PC-9 (cell line): ENCODE results near the gene FERMT2. TPM values are rescaled to one million over a fixed set of nuclear protein-coding genes. Genes with fewer than 3 reads are reported as not detected.
"Not testable (repeated sequence)": the region's sequence is repeated elsewhere in the genome, so short reads cannot be mapped to it uniquely, and the experiment has no call there.

Source experiments
- BruUV-seq: library from RNA; stranded (reverse); fragments of 400-500 nt; replicated peaks from 2 replicates; lab custom pipeline; 2021; lab: Mats Ljungman, UMichigan
- CTCF ChIA-PET: fragments of 300-600 bp; sonication (Branson Sonifier 250); formaldehyde crosslinking; loops from one replicate; lab custom pipeline; 2022; ENCODE audit warnings: antibody characterized with exemption; lab: Charles Lee
- POLR2A ChIA-PET: fragments of 300-600 bp; sonication (Branson Sonifier 250); formaldehyde crosslinking; loops from one replicate; lab custom pipeline; 2022; ENCODE audit warnings: antibody characterized with exemption; ENCODE audit not compliant: unreplicated experiment; lab: Charles Lee
- DNase-seq, 2 experiments: peaks; one replicate each; pipeline versions ENCODE4 v3.0.0 to v3.0.0-alpha.2; 2015 to 2022; ENCODE audit warnings: mixed read lengths in 1 of 2
- H2AFZ ChIP-seq: fragments of 200-600 bp; sonication (generic); 2 replicates; pipeline ENCODE4 v1.8.1; 2017; ENCODE audit warnings: antibody characterized with exemption
- H3F3A ChIP-seq: fragments of 200-600 bp; sonication (generic); 2 replicates; pipeline ENCODE4 v1.8.1; 2017; ENCODE audit warnings: antibody characterized with exemption, mild to moderate bottlenecking, low read depth; ENCODE audit not compliant: insufficient read depth
- H3K27ac ChIP-seq: fragments of 200-600 bp; sonication (generic); 2 replicates; pipeline ENCODE4 v1.6.1; 2016; ENCODE audit warnings: mixed run types
- H3K27me3 ChIP-seq: fragments of 200-600 bp; sonication (generic); 2 replicates; pipeline ENCODE4 v1.6.1; 2016; ENCODE audit warnings: low read depth, mixed run types; ENCODE audit not compliant: insufficient read depth
- H3K36me3 ChIP-seq: fragments of 200-600 bp; sonication (generic); 2 replicates; pipeline ENCODE4 v1.6.1; 2016; ENCODE audit warnings: low read depth, mixed run types
- H3K4me1 ChIP-seq: fragments of 200-600 bp; sonication (generic); replicated peaks from 2 replicates; pipeline ENCODE4 v1.6.1; 2016; ENCODE audit warnings: mixed run types; ENCODE audit not compliant: insufficient read depth
- H3K4me2 ChIP-seq: fragments of 200-600 bp; sonication (generic); 2 replicates; pipeline ENCODE4 v1.6.1; 2017; ENCODE audit warnings: mixed run types
- H3K4me3 ChIP-seq: fragments of 200-600 bp; sonication (generic); 2 replicates; pipeline ENCODE4 v1.6.1; 2016; ENCODE audit warnings: mixed run types
- H3K79me2 ChIP-seq: fragments of 200-600 bp; sonication (generic); 2 replicates; pipeline ENCODE4 v1.6.1; 2017; ENCODE audit warnings: low read depth, mixed run types
- H3K9me2 ChIP-seq: fragments of 200-600 bp; sonication (generic); 2 replicates; pipeline ENCODE4 v1.8.1; 2017; ENCODE audit warnings: mild to moderate bottlenecking; ENCODE audit not compliant: insufficient read depth
- H3K9me3 ChIP-seq: fragments of 200-600 bp; sonication (generic); 2 replicates; pipeline ENCODE4 v1.8.1; 2016; ENCODE audit warnings: low read depth; ENCODE audit not compliant: insufficient read depth
- H4K20me1 ChIP-seq: fragments of 200-600 bp; sonication (generic); 2 replicates; pipeline ENCODE4 v1.8.1; 2017; ENCODE audit not compliant: insufficient read depth
- CTCF ChIP-seq: fragments of 200-600 bp; sonication (generic); conservative IDR thresholded peaks from 2 replicates; pipeline ENCODE4 v1.6.1; 2017; ENCODE audit warnings: mixed run types, antibody characterized with exemption, mild to moderate bottlenecking, moderate library complexity
- EZH2 ChIP-seq: fragments of 200-600 bp; sonication (generic); IDR thresholded peaks from 2 replicates; pipeline ENCODE4 v1.8.0; 2017; ENCODE audit warnings: antibody characterized with exemption, low read depth
- intact Hi-C: fragments of 100-400 bp; cut with micrococcal nuclease; formaldehyde crosslinking; loops from one replicate; pipeline ENCODE4 v1.10.0; 2022; ENCODE audit not compliant: unreplicated experiment
- total RNA-seq: library from RNA; stranded (reverse); gene quantifications from 2 replicates; pipeline ENCODE4 v1.2.3, GENCODE V29; 2021

FERMT2 gene
- total RNA-seq, 1 experiment from 2014 or later: 9.0 TPM

- no peak for DNase-seq
- Histone ChIP-seq H2AFZ (no peak overlapping the region), H3K9me2 (no peaks in the 10 kb centered on the region), H4K20me1 (no peaks in the 10 kb centered on the region), H3K27ac (no peak overlapping the region), H3K9me3 (no peaks in the 10 kb centered on the region), H3K4me2 (no peak overlapping the region), H3K4me3 (no peak overlapping the region), H3K4me1 (peaks cover 11% of the 10 kb centered on the region; the same call in 1 of the 2 replicates), H3K36me3 (no peaks in the 10 kb centered on the region), H3K27me3 (no peaks in the 10 kb centered on the region), H3K79me2 (no peaks in the 10 kb centered on the region), H3F3A (no peaks in the 10 kb centered on the region; the same call in 1 of the 2 replicates)
- CTCF ChIA-PET: interaction anchor here (0.6 kb wide), 1 partner anchor 508 kb away, joined by 13 read pairs; no protein-coding TSS in a partner anchor
- BruUV-seq: no TSS peak
- intact Hi-C loops: no loop called here
- POLR2A ChIA-PET: no interaction called here
- TF ChIP-seq CTCF (no peak), EZH2 (no peak)
These were observed 79.2 kb downstream of the FERMT2 start for GRCh38 chr14:52871606-52872005.

DNA sequence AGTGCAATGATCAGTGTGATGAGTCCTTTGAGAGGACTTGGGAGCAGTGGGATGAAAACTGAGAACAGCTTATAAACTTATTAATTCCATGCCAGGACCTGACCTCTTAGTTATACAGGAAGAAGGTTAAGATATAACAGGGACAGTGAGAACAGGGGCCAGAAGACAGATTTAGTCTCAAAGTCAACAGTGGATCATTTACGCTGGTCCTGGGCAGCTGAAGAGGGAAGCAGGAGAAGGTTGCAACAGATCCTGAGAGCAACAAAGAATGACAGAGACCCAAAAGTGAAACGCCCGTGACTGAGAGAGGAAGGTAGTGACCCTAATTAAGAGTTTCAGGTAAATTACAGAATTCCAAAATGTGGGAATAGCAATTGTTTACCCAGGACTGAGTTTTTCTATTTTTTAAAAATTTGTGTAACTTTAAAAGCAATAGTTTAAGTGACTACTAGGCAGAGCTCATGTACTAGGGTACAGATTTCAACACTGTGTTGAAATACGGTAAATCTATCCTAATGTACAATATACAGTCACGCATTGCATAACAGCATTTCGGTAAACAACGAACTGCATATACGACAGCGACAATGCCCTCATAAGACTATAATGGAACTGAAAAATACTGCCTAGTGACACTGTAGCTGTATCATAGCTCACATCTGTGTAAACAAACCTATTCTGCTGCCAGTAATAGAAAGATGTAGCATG is 81.8 kb downstream of the FERMT2 start:
- no peaks in the 10 kb centered on the region for H3K36me3 ChIP-seq
- DNase-seq: no peak
- BruUV-seq: no TSS peak

GRCh38 chr14:52864893-52865292 is 86.0 kb downstream of the FERMT2 start:
- H3K9me2 ChIP-seq, CTCF ChIA-PET, DNase-seq, H4K20me1 ChIP-seq, H3K4me2 ChIP-seq, H2AFZ ChIP-seq, H3K9me3 ChIP-seq, H3K27me3 ChIP-seq, H3K27ac ChIP-seq, POLR2A ChIA-PET, H3K4me1 ChIP-seq, intact Hi-C loops, H3K36me3 ChIP-seq, H3K4me3 ChIP-seq, H3F3A ChIP-seq, H3K79me2 ChIP-seq, BruUV-seq: not testable (repeated sequence)

More for the DNA sequence above, 81.8 kb downstream of the FERMT2 start:
- POLR2A ChIA-PET: no interaction called here
- no peak for TF ChIP-seq CTCF
- TF ChIP-seq EZH2: no peak
- Histone ChIP-seq H3K27ac (no peak overlapping the region), H3K4me3 (no peak overlapping the region), H3K4me2 (no peak overlapping the region), H3K79me2 (no peaks in the 10 kb centered on the region), H3K27me3 (no peaks in the 10 kb centered on the region), H3F3A (no peaks in the 10 kb centered on the region; the same call in 1 of the 2 replicates), H4K20me1 (no peaks in the 10 kb centered on the region), H3K9me3 (no peaks in the 10 kb centered on the region), H3K4me1 (peaks cover 8% of the 10 kb centered on the region; the same call in 1 of the 2 replicates), H2AFZ (no peak overlapping the region), H3K9me2 (no peaks in the 10 kb centered on the region)
- intact Hi-C loops: no loop called here
- CTCF ChIA-PET: interaction anchor here (1.0 kb wide), 1 partner anchor 427 kb away, joined by 5 read pairs; no protein-coding TSS in a partner anchor
